HCT116 (cell line): Measurements from ENCODE around the gene PCCB. TPM values are rescaled to one million over a fixed set of nuclear protein-coding genes. Genes with fewer than 3 reads are reported as not detected.

Experiments
- ATAC-seq: fragments of 200-7000 bp; cut with Tn5 transposase; 2 replicates; pipeline ENCODE4 v1.9.1; 2020; ENCODE audit warnings: mild to moderate bottlenecking, moderate library complexity
- BruUV-seq: library from RNA; stranded (reverse); fragments of 400-500 nt; replicated peaks from 2 replicates; lab custom pipeline; 2021; lab: Mats Ljungman, UMichigan
- CTCF ChIA-PET: fragments of 300-600 bp; sonication (Branson Sonifier 250); formaldehyde crosslinking; loops from one replicate; lab custom pipeline; 2021; ENCODE audit warnings: antibody characterized with exemption; lab: Charles Lee
- POLR2A ChIA-PET: fragments of 300-600, 350-600 bp; sonication (Branson Sonifier 250); formaldehyde crosslinking; loops from one replicate; lab custom pipeline; 2021; ENCODE audit warnings: antibody characterized with exemption; lab: Charles Lee
- RAD21 ChIA-PET, 2 experiments: fragments of 300-600 bp; sonication (Branson Sonifier 250); formaldehyde crosslinking; loops; one replicate each; lab custom pipeline; 2023; ENCODE audit warnings: low total read pairs in 2 of 2; ENCODE audit not compliant: uncharacterized antibody in 2 of 2, unreplicated experiment in 2 of 2, low non-redundant PET in 1 of 2; lab: Charles Lee
- DNase-seq: peaks from one replicate; pipeline ENCODE4 v3.0.0-alpha.2; 2010; ENCODE audit warnings: low read depth, low spot score
- H2AFZ ChIP-seq: fragments of 200-600 bp; shearing (Covaris generic), sonication (generic); 2 replicates; pipeline ENCODE4 v1.6.1; 2017; ENCODE audit warnings: low read depth, mixed run types, mixed read lengths, antibody characterized with exemption, low read length; ENCODE audit not compliant: poor library complexity, severe bottlenecking
- H3K27ac ChIP-seq: 2 replicates; pipeline ENCODE4 v1.5.1; 2012; ENCODE audit warnings: low read depth, low read length
- H3K27me3 ChIP-seq: fragments of 200-600 bp; sonication (generic); 2 replicates; pipeline ENCODE4 v1.6.1; 2016; ENCODE audit warnings: mixed run types, low read length, mixed read lengths; ENCODE audit not compliant: insufficient read depth
- H3K36me3 ChIP-seq, 2 experiments: fragments of 200-500 bp in 1 of 2; fragments of 200-600 bp in 1 of 2; sonication (Bioruptor generic) in 1 of 2; sonication (generic) in 1 of 2; 2 replicates each; pipeline versions ENCODE4 v1.5.1 to v1.6.1; 2014 to 2016; ENCODE audit warnings: low read length in 2 of 2, inconsistent platforms in 1 of 2, mixed read lengths in 1 of 2, mixed run types in 1 of 2; ENCODE audit not compliant: insufficient read depth in 2 of 2, control insufficient read depth in 1 of 2
- H3K4me1 ChIP-seq, 2 experiments: fragments of 200-600 bp in 1 of 2; sonication (generic) in 1 of 2; 2 replicates each; pipeline versions ENCODE4 v1.5.1 to v1.6.1; 2012 to 2017; ENCODE audit warnings: low read length in 2 of 2, inconsistent platforms in 1 of 2, mild to moderate bottlenecking in 1 of 2, mixed read lengths in 1 of 2, mixed run types in 1 of 2, moderate library complexity in 1 of 2; ENCODE audit not compliant: insufficient read depth in 2 of 2, control insufficient read depth in 1 of 2
- H3K4me2 ChIP-seq: fragments of 200-600 bp; sonication (generic); 2 replicates; pipeline ENCODE4 v1.6.1; 2017; ENCODE audit warnings: mixed run types, low read length, mixed read lengths
- H3K4me3 ChIP-seq, 2 experiments: fragments of 200-600 bp in 1 of 2; sonication (generic) in 1 of 2; replicated peaks in 1 of 2; 2 replicates each; pipeline ENCODE4 v1.5.1; 2011 to 2016; ENCODE audit warnings: low read length in 2 of 2, control low read depth in 1 of 2, low read depth in 1 of 2, mild to moderate bottlenecking in 1 of 2, mixed read lengths in 1 of 2, mixed run types in 1 of 2
- H3K79me2 ChIP-seq: fragments of 200-600 bp; sonication (generic); 2 replicates; pipeline ENCODE4 v1.6.1; 2017; ENCODE audit warnings: mild to moderate bottlenecking, mixed run types, low read length, moderate library complexity, mixed read lengths; ENCODE audit not compliant: insufficient read depth
- H3K9ac ChIP-seq: fragments of 200-600 bp; sonication (generic); 2 replicates; pipeline ENCODE4 v1.6.1; 2016; ENCODE audit warnings: low read length, mixed read lengths
- H3K9me2 ChIP-seq: fragments of 200-600 bp; sonication (generic), shearing (Covaris generic); 2 replicates; pipeline ENCODE4 v1.6.1; 2017; ENCODE audit warnings: mixed run types, mild to moderate bottlenecking, moderate library complexity; ENCODE audit not compliant: insufficient read depth
- H3K9me3 ChIP-seq, 2 experiments: fragments of 200-500 bp in 1 of 2; fragments of 200-600 bp in 1 of 2; sonication (Bioruptor generic) in 1 of 2; sonication (generic) in 1 of 2; 2 replicates each; pipeline ENCODE4 v1.6.1; 2014 to 2017; ENCODE audit warnings: low read length in 2 of 2, mixed read lengths in 2 of 2, inconsistent platforms in 1 of 2, low read depth in 1 of 2, mild to moderate bottlenecking in 1 of 2, mixed run types in 1 of 2, moderate library complexity in 1 of 2; ENCODE audit not compliant: control insufficient read depth in 1 of 2, insufficient read depth in 1 of 2
- H4K20me1 ChIP-seq: fragments of 200-600 bp; sonication (generic), shearing (Covaris generic); 2 replicates; pipeline ENCODE4 v1.6.1; 2017; ENCODE audit warnings: mixed run types, mild to moderate bottlenecking, moderate library complexity; ENCODE audit not compliant: insufficient read depth
- CBX3 ChIP-seq: IDR thresholded peaks from 2 replicates; pipeline ENCODE4 v1.6.1; 2012; ENCODE audit warnings: low read depth
- EGR1 ChIP-seq: IDR thresholded peaks from 2 replicates; pipeline ENCODE4 v1.6.1; 2012; ENCODE audit warnings: low read depth
- ELF1 ChIP-seq: IDR thresholded peaks from 2 replicates; pipeline ENCODE4 v1.6.1; 2012; ENCODE audit warnings: low read depth, borderline replicate concordance
- JUND ChIP-seq: IDR thresholded peaks from 2 replicates; pipeline ENCODE4 v1.6.1; 2012
- RAD21 ChIP-seq: IDR thresholded peaks from 2 replicates; pipeline ENCODE4 v1.6.1; 2012; ENCODE audit warnings: low read depth, mild to moderate bottlenecking
- REST ChIP-seq: IDR thresholded peaks from 2 replicates; pipeline ENCODE4 v1.6.1; 2012; ENCODE audit warnings: low read depth
- SP1 ChIP-seq: IDR thresholded peaks from 2 replicates; pipeline ENCODE4 v1.6.1; 2012; ENCODE audit warnings: low read depth
- YY1 ChIP-seq: IDR thresholded peaks from 2 replicates; pipeline ENCODE4 v1.6.1; 2011; ENCODE audit warnings: low read length, low read depth, moderate library complexity, mild to moderate bottlenecking; ENCODE audit not compliant: insufficient replicate concordance; ENCODE audit errors: extremely low read depth
- ZNF274 ChIP-seq: fragments of 200-500 bp; sonication (Bioruptor generic); IDR thresholded peaks from 2 replicates; pipeline ENCODE4 v1.6.1; 2014; ENCODE audit warnings: mild to moderate bottlenecking, low read depth, low read length, inconsistent platforms
- intact Hi-C: fragments of 100-400 bp; cut with micrococcal nuclease; formaldehyde crosslinking; loops from 2 replicates; pipeline ENCODE4 v1.10.0; 2022
- total RNA-seq: library from RNA; stranded (reverse); gene quantifications from one replicate; pipeline ENCODE4 v1.2.1, GENCODE V29; 2021; ENCODE audit not compliant: unreplicated experiment

The PCCB gene
- total RNA-seq, 1 experiment from 2014 or later, result 48.9 TPM

- ATAC-seq, result no peak
- Histone ChIP-seq H3K4me1 (no peaks in the 10 kb centered on the region), H3K9me2 (no peaks in the 10 kb centered on the region), H3K27ac (no peak overlapping the region), H3K79me2 (peaks cover 5% of the 10 kb centered on the region; the same call in 1 of the 2 replicates), H3K4me3 (no peak overlapping the region), H2AFZ (no peak overlapping the region), H4K20me1 (no peaks in the 10 kb centered on the region), H3K27me3 (no peaks in the 10 kb centered on the region), H3K4me2 (no peak overlapping the region), H3K9me3 (peaks cover 8 to 9% of the 10 kb centered on the region in 2 experiments; a peak in 2 of 4 replicates), H3K36me3 (0 out of 4 replicates have a peak, but pooled peaks cover 0 to 6% of the 10 kb centered on the region in 2 experiments), H3K9ac (no peak overlapping the region)
- ChIA-PET CTCF (no interaction called here), POLR2A (no interaction called here), RAD21 (no interaction called here)
- TF ChIP-seq CBX3 (no peak), YY1 (no peak), ZNF274 (no peak), ELF1 (no peak), REST (no peak)
- intact Hi-C loops, result no loop called here
- BruUV-seq, result no TSS peak
- no peak for DNase-seq
These were observed 27.0 kb downstream of the PCCB start for GRCh38 chr3:136277115-136277514.

- intact Hi-C loops, result no loop called here
- DNase-seq, result no peak
These were observed 27.5 kb downstream of the PCCB start for GRCh38 chr3:136277634-136278033.

More at GRCh38 chr3:136277634-136278033, 27.5 kb downstream of the PCCB start:
- POLR2A ChIA-PET, result no interaction called here
- Histone ChIP-seq H3K36me3 (0 out of 4 replicates have a peak, but pooled peaks cover 0 to 6% of the 10 kb centered on the region in 2 experiments), H3K4me1 (no peaks in the 10 kb centered on the region), H3K27me3 (no peaks in the 10 kb centered on the region), H3K4me2 (no peak overlapping the region), H3K9me2 (no peaks in the 10 kb centered on the region), H3K79me2 (peaks cover 5% of the 10 kb centered on the region; the same call in 1 of the 2 replicates), H4K20me1 (no peaks in the 10 kb centered on the region), H2AFZ (no peak overlapping the region), H3K9ac (no peak overlapping the region), H3K9me3 (peaks cover 8 to 9% of the 10 kb centered on the region in 2 experiments; a peak in 2 of 4 replicates), H3K4me3 (no peak overlapping the region), H3K27ac (no peak overlapping the region)
- ATAC-seq, result no peak
- CTCF ChIA-PET, result no interaction called here
- TF ChIP-seq SP1, result no peak
- no peak for TF ChIP-seq RAD21
- no peak for TF ChIP-seq EGR1
- no peak for TF ChIP-seq JUND
- BruUV-seq, result no TSS peak
- RAD21 ChIA-PET, result no interaction called here
